Thyroid gland (tissue), 4 donors: ENCODE results near the gene RBBP8. TPM values are rescaled to one million over a fixed set of nuclear protein-coding genes. Genes with fewer than 3 reads are reported as not detected.
A peak's percentile ranks its signal among the peaks of the same experiment; 100 is the strongest.

Experiments used
- DNase-seq, 2 donors: peaks; one replicate each; pipeline ENCODE4 v3.0.0-alpha.2; 2019
- H3K27ac ChIP-seq, 3 donors: fragments of 200-600 bp; sonication (generic); 1 replicate in 2 of 3; 2 replicates in 1 of 3; pipeline ENCODE4 v1.5.1; 2016 to 2019; ENCODE audit warnings: mild to moderate bottlenecking in 1 of 3, moderate library complexity in 1 of 3
- H3K27me3 ChIP-seq: fragments of 200-600 bp; sonication (generic); one replicate; pipeline ENCODE4 v1.5.1; 2019
- H3K36me3 ChIP-seq, 2 donors: fragments of 200-600 bp; sonication (generic); one replicate each; pipeline ENCODE4 v1.5.1; 2016 to 2019
- H3K4me1 ChIP-seq, 2 donors: fragments of 200-600 bp; sonication (generic); one replicate each; pipeline ENCODE4 v1.5.1; 2017 to 2019
- H3K4me3 ChIP-seq, 3 donors: fragments of 200-600 bp; sonication (generic); replicated peaks in 1 of 3; 1 replicate in 2 of 3; 2 replicates in 1 of 3; pipeline ENCODE4 v1.5.1; 2016; ENCODE audit warnings: mild to moderate bottlenecking in 1 of 3
- H3K9me3 ChIP-seq: fragments of 200-600 bp; sonication (generic); one replicate; pipeline ENCODE4 v1.5.1; 2017
- POLR2A ChIP-seq, 2 donors: fragments of 450-650 bp; IDR thresholded peaks; one replicate each; pipeline ENCODE4 v1.6.1; 2017; ENCODE audit warnings: antibody characterized with exemption in 2 of 2, mild to moderate bottlenecking in 2 of 2, moderate library complexity in 1 of 2
- WGBS, 2 donors: methylation state at CpG; one replicate each; pipeline ENCODE4 v1.1.5; 2017; 5-methylcytosine and 5-hydroxymethylcytosine counted together
- intact Hi-C: fragments of 100-400 bp; cut with DNase I; formaldehyde crosslinking; loops from one replicate; pipeline ENCODE4 v1.15.1; 2023
- microRNA counts, 2 donors: library from miRNA; unstranded; fragments of <30 nt; microRNA quantifications; one replicate each; lab custom pipeline; 2016 to 2017
- small RNA-seq: library from RNA; depleted of rRNA; stranded (forward); fragments of <200 nt; gene quantifications from one replicate; pipeline ENCODE3, GENCODE V24; 2016
- total RNA-seq, 4 donors: library from RNA; depleted of rRNA; stranded (reverse); fragments of >200 nt; gene quantifications; one replicate each; pipeline ENCODE4 v1.2.3, GENCODE V29; 2016
- TF ChIP-seq, protein P1 (sequence below), 6 experiments: fragments of 200-600 bp in 3 of 6; fragments of 450-650 bp in 3 of 6; sonication (generic) in 3 of 6; IDR thresholded peaks; one replicate each; pipeline ENCODE4 v1.5.1; 2016 to 2019; ENCODE audit warnings: antibody characterized with exemption in 6 of 6, mild to moderate bottlenecking in 2 of 6, inconsistent platforms in 1 of 6, moderate library complexity in 1 of 6

Gene RBBP8
- total RNA-seq, 4 donors from 2014 or later = 29.2 to 51.3 (median 42.5) TPM

DNA sequence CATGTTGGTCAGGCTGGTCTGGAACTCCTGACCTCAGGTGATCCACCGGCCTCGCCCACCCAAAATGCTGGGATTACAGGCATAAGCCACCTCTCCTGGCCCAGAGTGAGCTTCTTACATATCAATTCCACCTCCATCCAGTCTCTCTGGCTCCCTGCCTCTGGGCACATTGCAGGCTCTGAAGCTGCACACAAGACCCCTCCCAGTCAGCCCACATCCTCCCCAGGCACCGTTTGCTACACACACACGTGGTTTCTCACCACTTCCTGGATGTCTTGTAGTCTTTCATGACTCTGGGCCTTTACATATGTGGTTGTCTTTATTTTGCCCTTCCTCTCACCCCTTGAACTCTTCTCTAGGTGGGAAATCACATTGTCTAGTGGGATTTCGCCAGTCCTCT, 138.2 kb downstream of the RBBP8 start:
- Histone ChIP-seq H3K27me3 (no peaks in the 10 kb centered on the region), H3K27ac (no peak overlapping the region), H3K36me3 (no peaks in the 10 kb centered on the region), H3K4me1 (no peaks in the 10 kb centered on the region), H3K9me3 (no peaks in the 10 kb centered on the region), H3K4me3 (no peak overlapping the region)
- intact Hi-C loops = no loop called here
- DNase-seq = peak; percentile 14 to 20
- WGBS, 2 donors = 61 to 72% methylated on average over 5 of the region's 5 CpGs
- TF ChIP-seq, protein P1, sequence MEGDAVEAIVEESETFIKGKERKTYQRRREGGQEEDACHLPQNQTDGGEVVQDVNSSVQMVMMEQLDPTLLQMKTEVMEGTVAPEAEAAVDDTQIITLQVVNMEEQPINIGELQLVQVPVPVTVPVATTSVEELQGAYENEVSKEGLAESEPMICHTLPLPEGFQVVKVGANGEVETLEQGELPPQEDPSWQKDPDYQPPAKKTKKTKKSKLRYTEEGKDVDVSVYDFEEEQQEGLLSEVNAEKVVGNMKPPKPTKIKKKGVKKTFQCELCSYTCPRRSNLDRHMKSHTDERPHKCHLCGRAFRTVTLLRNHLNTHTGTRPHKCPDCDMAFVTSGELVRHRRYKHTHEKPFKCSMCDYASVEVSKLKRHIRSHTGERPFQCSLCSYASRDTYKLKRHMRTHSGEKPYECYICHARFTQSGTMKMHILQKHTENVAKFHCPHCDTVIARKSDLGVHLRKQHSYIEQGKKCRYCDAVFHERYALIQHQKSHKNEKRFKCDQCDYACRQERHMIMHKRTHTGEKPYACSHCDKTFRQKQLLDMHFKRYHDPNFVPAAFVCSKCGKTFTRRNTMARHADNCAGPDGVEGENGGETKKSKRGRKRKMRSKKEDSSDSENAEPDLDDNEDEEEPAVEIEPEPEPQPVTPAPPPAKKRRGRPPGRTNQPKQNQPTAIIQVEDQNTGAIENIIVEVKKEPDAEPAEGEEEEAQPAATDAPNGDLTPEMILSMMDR (IDR thresholded peaks at IDR 0.05) = no peak
- TF ChIP-seq POLR2A (IDR thresholded peaks at IDR 0.05) = no peak

DNA sequence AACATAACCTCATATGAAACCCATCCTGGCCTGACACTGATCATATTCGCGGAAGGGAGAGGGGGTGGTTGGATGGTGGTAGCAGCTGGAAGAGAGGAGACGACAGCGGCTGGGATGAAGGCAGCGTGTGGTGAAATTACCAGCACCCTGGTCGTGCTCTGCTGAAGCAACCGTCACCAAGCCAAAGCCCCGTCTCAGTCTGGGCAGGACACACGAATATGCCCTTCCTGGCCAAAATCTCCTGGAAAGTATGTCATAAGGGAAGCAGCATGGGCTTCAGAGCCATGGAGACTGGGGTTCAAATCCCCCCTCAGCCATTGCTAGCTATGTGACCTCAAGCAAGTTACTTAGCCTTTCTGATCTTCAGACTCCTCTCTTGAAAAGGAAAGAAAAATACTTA, 139.0 kb downstream of the RBBP8 start:
- intact Hi-C loops = no loop called here
- no peaks in the 10 kb centered on the region for H3K9me3 ChIP-seq
- no peak overlapping the region for H3K4me3 ChIP-seq
- DNase-seq = no peak
- TF ChIP-seq, protein P1 (IDR thresholded peaks at IDR 0.05) = no peak
- TF ChIP-seq POLR2A (IDR thresholded peaks at IDR 0.05) = no peak
- no peaks in the 10 kb centered on the region for H3K4me1 ChIP-seq
- no peak overlapping the region for H3K27ac ChIP-seq
- H3K27me3 ChIP-seq = no peaks in the 10 kb centered on the region
- 90 to 93% methylated on average over 9 of the region's 9 CpGs for WGBS, 2 donors
- no peaks in the 10 kb centered on the region for H3K36me3 ChIP-seq

DNA sequence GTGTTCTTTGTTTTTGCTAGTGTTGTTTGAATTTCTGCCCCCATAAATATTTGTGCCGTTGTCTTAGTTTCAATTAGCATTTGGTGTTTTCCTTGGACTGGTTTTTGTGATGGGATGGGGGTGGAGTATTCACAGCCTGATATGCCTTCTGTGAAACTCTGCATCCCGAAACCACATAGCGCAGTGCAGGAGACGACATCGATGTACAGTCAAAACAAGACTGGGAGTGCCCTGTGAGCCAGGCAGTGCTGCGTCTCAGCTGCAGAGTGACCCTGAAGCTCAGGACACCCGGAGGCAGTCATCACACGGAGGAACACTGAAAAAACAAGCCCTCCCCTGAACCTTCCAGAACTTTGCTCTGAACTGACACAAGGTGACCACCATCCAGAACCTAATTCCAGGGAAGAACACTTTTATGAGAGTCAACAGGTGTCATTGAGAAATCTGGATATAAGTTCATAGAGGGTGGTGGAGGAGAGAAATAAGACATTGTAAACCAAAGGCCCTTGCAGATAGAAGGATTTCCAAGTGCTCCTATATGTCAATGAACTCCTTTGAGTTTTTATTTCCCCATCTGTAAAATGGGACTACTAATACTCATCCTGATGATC, 141.0 kb downstream of the RBBP8 start:
- H3K9me3 ChIP-seq = no peaks in the 10 kb centered on the region
- no peaks in the 10 kb centered on the region for H3K4me1 ChIP-seq
- WGBS, 2 donors = 45 to 52% methylated on average over 8 of the region's 8 CpGs
- intact Hi-C loops = no loop called here
- no peak overlapping the region for H3K27ac ChIP-seq
- TF ChIP-seq, protein P1 (IDR thresholded peaks at IDR 0.05) = no peak
- no peak for TF ChIP-seq POLR2A (IDR thresholded peaks at IDR 0.05)
- DNase-seq = no peak
- H3K4me3 ChIP-seq = no peak overlapping the region
- H3K36me3 ChIP-seq = no peaks in the 10 kb centered on the region
- no peaks in the 10 kb centered on the region for H3K27me3 ChIP-seq

MicroRNA genes within 50 kb of the gene (microRNA counts, 767-probe panel; counts per million panel counts)
- 0 counts per million in 2 donors for microRNA hsa-miR-4741 (lab: Ali Mortazavi, UCI)

Small RNAs within 50 kb of the gene (small RNA-seq; reads per million reads assigned to genes)
- gene RF00019 (not detected), gene RN7SL745P (not detected)

Other genes starting within 250 kb of the RBBP8 start
- gene CABLES1, start 202.2 kb downstream of the RBBP8 start, total RNA-seq = 10 to 100 TPM; 28.1 to 43.8 (median 37.6) TPM